OCI-LY7 (cell line): ENCODE results near the gene TRIM49.
"Not testable (repeated sequence)": the region's sequence is repeated elsewhere in the genome, so short reads cannot be mapped to it uniquely, and the experiment has no call there.

Source experiments
- EZH2phosphoT487 ChIP-seq: fragments of 200-600 bp; sonication (generic); IDR thresholded peaks from 2 replicates; pipeline ENCODE4 v1.6.1; 2018; ENCODE audit warnings: low read depth, borderline replicate concordance, mild to moderate bottlenecking, mixed run types, antibody characterized with exemption, low read length, moderate library complexity, mixed read lengths
- TF ChIP-seq, protein P1 (sequence below): fragments of 200-600 bp; sonication (generic); conservative IDR thresholded peaks from 2 replicates; pipeline ENCODE4 v1.5.1; 2014; ENCODE audit warnings: mild to moderate bottlenecking, antibody characterized with exemption, low read length, moderate library complexity, mixed read lengths

DNA sequence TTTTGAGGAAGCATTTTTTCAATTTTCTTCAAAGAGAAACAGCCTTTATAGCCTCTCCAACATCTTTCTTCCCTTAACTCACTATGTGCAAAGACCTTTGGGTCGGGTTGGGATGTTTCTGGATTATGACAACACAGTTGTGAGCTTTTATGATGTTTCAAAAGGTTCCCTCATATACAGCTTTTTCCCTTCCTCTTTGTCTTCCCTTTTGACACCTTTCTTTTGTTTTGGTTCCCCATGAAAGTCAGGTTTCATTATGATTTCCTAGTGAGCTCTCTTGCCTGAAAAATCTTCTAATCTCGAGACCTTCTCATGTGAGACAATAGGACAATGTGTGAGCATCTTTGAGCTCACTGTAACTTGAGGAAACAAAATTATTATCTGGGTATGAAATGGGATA is 18.3 kb upstream of the TRIM49 start:
- TF ChIP-seq, protein P1, sequence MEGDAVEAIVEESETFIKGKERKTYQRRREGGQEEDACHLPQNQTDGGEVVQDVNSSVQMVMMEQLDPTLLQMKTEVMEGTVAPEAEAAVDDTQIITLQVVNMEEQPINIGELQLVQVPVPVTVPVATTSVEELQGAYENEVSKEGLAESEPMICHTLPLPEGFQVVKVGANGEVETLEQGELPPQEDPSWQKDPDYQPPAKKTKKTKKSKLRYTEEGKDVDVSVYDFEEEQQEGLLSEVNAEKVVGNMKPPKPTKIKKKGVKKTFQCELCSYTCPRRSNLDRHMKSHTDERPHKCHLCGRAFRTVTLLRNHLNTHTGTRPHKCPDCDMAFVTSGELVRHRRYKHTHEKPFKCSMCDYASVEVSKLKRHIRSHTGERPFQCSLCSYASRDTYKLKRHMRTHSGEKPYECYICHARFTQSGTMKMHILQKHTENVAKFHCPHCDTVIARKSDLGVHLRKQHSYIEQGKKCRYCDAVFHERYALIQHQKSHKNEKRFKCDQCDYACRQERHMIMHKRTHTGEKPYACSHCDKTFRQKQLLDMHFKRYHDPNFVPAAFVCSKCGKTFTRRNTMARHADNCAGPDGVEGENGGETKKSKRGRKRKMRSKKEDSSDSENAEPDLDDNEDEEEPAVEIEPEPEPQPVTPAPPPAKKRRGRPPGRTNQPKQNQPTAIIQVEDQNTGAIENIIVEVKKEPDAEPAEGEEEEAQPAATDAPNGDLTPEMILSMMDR, result not testable (repeated sequence)
- not testable (repeated sequence) for TF ChIP-seq EZH2phosphoT487
